Left ventricle myocardium superior (tissue), 1 donor: ENCODE data around the gene CFAP20. TPM values are rescaled to one million over a fixed set of nuclear protein-coding genes. Genes with fewer than 3 reads are reported as not detected.

ENCODE experiments used
- ATAC-seq: fragments of 200-7000 bp; cut with Tn5 transposase; one replicate; pipeline ENCODE4 v1.9.1; 2020; ENCODE audit warnings: mild to moderate bottlenecking, moderate library complexity
- DNase-seq: peaks from one replicate; pipeline ENCODE4 v3.0.0-alpha.2; 2020
- intact Hi-C: fragments of 100-400 bp; cut with micrococcal nuclease; formaldehyde crosslinking; loops from one replicate; pipeline ENCODE4 v1.11.0; 2022
- total RNA-seq: library from RNA; stranded (reverse); fragmentation: NEBNext Ultra II Directional; extraction: Animal tissue kit (Norgen Biotek cat#: 25700); gene quantifications from one replicate; pipeline ENCODE4 v1.2.1, GENCODE V29; 2021
- donor health status: DM: no; HTN: yes; CAD: no; lungs with severe emphysema.

CFAP20 gene
- total RNA-seq, 1 donor from 2014 or later = 37.2 TPM

DNA sequence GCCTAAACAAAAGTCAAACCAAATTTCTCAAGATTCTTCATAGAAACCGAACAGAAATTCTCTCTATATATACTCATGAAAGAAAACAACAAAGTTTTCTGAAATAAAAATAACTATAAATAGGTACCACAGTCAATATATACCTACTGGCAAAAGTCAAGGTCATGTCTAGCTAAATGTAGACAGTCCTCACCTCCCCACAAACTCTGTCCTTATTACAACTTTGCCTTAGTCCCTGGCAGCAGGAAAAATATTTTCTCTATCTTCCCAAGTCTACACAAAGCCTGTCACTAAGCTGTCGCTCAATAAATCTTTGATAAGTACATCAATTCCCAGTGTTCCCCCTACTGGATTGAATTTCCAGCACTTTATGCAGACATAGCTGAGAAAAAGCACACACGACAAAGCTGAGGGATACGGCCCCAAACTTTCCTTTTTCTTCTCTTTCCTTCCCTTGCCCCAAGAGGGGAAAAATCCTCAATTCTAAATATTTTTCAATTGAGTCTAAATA, 2.7 kb downstream of the CFAP20 start:
- no peak for ATAC-seq
- DNase-seq = no peak
- intact Hi-C loops = no loop called here

DNA sequence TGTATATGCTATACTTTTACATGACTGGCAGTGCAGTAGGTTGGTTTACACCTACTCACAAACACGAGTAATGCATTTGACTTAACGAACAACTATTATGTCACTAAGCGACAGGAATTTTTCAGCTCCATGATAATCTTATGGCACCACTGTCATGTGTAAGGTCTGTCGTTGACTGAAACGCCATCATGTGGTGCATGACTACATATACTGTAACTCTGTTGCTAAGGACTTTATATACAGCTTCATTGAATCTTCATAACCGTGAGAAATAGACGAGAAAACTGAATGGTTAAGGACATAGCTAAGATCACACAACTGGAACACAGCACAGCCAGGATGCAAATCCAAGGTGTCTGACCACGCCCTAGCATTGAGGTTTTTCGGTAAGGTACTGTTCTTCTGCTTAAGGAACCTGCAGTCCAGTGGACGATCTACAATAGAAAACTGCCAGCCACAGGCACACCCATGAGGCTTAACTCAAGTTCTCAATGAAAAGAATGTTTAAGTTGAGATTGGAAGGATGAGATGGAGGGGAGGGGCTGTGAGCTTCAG, 3.3 kb downstream of the CFAP20 start:
- no peak for ATAC-seq
- intact Hi-C loops = no loop called here

DNA sequence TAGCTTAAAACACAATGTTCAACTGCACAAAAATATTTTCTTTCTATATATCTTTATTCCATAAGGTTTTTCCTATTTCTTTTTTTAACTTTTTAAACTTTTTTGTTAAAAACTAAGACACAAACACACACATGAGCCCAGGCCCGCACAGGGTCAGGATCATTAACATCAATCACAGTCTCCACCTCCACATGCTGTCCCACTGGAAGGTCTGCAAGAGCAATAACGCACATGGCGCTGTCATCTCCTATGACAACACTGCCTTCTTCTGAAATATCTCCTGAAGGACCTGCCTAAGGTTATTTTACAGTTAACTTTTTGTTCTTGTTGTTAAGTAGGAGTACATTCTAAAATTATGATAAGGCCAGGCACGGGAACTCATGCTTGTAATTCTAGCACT, 4.1 kb downstream of the CFAP20 start:
- no peak for DNase-seq
- no peak for ATAC-seq
- intact Hi-C loops = no loop called here

More for the DNA sequence above, 3.3 kb downstream of the CFAP20 start:
- no peak for DNase-seq

DNA sequence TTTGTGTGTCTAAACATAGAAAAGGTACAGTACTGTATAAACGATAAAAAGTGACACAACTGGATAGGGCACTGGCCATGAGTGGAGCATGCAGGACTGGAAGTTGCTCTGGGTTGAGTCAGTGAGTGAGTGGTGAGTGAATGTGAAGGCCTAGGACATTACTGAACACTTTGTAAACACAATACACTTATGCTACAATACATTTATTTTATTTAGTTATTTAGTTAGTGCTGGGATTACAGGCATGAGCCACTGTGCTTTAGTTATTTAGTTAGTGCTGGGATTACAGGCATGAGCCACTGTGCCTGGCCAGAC, 4.6 kb downstream of the CFAP20 start:
- intact Hi-C loops = no loop called here
- DNase-seq (no peak), ATAC-seq (peak; percentile 2)

DNA sequence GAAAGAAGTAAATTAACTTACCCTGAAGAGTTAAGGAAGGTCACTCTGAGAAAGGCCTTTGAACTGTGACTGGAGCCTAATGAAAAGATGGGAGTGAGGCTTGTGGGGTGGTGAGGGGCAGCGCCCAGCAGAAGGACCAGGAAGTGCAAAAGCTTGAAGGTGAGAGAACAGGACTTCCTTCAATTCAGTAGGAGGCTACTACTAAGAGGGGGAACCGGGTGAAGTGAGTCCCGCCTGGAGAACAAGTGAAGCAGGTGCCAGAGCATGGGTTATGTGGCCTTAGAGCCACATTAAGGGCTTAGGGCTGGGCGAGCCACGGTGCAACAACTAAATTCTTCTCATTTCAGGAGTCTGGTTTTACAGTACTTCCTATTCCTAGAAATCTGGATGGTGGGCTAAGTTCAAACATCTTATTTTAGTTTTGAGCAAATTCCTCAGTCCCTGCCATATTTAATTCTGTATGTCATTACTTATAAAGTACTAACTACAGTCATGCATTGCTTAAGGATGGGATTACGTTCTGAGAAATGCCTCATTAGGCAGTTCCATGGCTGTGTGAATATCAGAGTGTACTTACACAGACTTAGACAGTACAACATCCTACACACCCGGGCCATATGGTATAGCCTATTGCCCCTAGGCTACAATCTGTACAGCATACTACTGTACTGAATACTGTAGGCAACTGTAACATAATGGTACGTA, 5.1 kb downstream of the CFAP20 start:
- no peak for DNase-seq
- intact Hi-C loops = no loop called here
- no peak for ATAC-seq

DNA sequence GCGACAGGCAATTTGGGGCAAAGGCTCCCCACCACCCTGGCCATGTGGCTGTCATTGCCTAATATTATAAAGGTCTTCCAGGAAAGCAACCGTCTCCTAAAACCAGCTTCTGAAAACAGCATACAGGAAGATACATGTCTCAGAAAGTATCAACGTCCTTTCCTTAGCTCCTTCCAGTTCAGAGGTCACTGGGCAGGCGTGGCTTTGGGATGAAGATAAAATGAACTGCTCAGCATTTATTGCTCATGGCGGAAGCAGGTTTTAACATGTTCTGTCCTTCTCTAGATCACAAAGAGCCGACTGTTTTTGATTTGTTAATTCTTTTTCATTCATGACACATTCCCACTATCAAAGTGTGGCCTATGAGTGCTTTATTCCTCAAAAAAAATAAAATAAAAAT, 8.0 kb downstream of the CFAP20 start:
- DNase-seq (no peak), ATAC-seq (no peak)
- intact Hi-C loops = loop anchor here (2.0 kb wide), 1 partner anchor 94 kb away; no protein-coding TSS in a partner anchor

DNA sequence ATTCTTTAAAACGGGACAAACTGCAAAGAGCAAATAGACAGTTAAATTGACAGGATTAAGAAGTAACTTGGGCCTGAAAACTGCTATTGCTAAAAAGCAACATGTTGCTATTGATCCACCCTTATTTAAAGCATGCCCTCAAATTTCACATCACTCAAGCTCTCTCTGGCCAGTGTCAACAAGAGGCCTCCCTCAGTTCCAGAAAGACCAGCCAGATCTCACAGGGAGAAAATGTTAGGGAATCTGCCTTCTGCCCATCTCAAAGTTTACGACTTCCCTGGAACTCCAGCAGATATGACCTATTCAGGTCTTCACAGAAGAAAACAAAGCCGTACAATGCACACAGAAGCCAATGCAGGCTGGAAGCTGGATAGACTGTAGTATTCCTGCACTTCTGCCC, 8.9 kb downstream of the CFAP20 start:
- intact Hi-C loops = loop anchor here (2.0 kb wide), 1 partner anchor 93 kb away; no protein-coding TSS in a partner anchor
- ATAC-seq (no peak), DNase-seq (no peak)

DNA sequence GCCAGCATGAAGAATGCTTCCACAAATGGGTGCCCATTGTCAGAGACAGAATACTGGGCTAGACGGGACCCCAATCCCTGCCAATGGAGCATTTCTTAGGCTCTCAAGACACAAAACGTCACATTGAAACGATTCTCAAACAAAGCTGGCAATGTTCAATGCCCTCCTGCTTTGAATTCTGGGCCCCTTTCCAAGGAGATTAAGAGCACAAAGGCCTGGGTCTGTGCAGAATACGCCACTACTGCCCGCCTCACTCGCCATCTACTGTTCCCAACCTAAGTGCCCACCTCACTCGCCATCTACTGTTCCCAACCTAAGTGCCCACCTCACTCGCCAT, 9.7 kb downstream of the CFAP20 start:
- ATAC-seq = peak; percentile 44
- no peak for DNase-seq

DNA sequence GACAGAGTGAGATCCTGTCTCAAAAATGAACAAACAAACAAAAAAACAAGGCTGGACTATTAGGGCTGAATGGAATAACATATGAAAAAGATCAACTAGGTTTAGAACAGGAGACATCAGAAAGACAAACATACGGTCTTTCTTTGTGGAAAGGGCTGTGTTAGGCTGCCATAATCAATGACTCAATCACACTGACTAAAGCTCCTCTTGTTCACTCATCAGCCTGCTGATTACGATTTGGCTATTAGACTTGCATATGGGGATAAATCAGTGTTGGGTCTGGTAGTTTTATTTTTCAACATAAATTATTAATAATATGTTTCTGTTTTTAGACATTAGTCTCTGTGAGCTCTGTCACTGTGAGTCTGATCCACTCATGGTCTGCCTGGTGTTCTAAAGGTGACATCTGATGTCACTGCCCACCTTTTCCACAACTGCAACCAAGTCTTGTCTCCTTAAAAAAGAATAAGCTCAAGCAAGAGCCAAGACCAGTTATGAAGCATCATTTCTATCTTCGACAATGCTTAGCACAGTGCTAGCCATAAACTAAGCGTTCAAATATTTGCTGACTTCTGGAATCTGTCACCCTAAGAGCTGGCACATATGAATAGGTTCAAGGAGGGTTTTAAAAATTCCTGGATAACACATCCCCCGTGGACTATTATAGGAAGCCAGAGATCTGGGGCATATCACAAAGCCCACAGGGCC, 10.2 kb downstream of the CFAP20 start:
- ATAC-seq = peak; percentile 77

More for the DNA sequence above, 9.7 kb downstream of the CFAP20 start:
- intact Hi-C loops = no loop called here

DNA sequence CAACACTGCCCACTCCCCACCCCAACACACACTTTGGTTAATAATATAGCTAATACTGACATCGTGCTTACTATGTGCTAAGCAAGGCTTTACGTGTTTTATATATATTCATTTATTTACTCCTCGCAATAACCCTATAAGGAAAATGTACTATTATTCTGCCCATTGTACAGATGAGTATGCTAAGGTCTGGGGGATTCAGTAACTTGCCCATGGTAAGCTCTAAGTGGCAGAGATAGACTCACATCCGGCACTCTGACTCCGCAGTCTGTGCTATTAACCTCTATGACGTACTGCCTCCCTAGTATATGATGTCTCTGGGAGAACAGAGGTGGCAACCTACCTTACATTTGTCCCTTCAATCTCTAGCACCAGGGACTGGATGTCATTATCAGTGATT, 12.7 kb downstream of the CFAP20 start:
- intact Hi-C loops = no loop called here
- ATAC-seq (no peak), DNase-seq (no peak)

More for the DNA sequence above, 10.2 kb downstream of the CFAP20 start:
- intact Hi-C loops = no loop called here
- DNase-seq = no peak

DNA sequence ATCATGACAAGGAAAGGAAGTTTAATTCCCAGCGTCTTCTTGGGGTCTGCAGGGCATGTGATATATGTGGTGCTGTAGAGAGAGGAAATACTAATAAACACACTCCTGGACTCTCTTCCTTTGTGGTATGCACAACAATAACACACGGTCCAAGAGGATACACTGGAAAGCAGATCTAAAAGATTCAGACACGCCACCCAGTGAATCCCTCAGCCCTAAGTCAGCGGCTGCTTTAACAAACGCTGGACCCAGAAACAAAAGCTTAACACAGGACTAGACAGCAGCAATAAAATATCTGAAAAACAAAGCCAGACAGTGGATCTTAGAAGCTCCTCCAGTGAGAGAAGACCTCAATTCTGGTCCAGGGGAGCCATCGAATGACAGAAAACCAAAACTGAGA, 13.1 kb downstream of the CFAP20 start:
- DNase-seq (no peak), ATAC-seq (no peak)

DNA sequence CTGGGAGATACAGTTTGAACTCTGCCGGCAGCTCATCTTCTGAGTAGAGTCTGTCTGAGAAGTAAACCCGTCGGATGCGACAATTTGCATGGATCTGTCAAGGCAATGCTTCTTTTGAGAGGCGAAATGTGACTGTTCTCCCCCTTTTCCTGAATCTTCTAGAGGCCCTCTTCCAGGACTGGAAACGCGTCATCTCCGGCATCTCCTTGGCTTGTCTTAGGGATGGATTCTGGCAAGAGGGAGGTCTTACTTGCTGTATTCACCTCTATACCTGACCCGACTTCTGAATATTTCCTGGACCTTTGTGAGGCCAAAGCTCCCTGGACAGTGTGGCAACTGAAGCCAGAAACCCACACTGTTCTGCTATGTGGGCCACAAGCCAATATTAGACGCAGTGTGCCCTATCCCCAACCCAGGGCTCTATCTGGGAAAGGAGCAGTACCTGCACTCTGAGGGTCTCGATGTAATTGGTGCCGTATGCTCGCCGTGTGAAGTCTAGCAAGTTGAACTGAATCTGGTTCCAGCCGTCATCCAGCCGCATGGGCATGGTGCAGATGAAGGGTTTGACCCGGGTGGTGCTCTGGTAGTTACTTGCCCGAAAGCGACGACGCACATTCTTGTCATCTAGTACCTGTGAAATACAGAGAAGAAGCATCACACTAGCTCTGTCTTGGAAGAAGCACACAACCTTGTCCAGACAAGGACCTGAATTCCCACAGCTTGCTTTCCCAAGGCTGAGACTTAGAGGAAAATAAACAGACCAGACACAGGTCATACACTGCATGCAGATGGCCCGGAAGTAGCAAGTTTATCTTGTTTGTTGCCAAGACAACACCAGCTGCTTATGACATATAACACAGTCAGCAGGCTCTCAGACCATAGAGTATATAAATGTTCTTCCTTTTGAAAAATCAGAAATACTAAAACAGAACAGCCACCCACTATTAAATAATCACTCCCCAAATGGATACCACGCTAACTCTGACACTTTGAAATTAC, 14.1 kb downstream of the CFAP20 start:
- peak; percentile 36 for ATAC-seq
- intact Hi-C loops = no loop called here
- DNase-seq = no peak

More for the DNA sequence above, 13.1 kb downstream of the CFAP20 start:
- intact Hi-C loops = no loop called here

DNA sequence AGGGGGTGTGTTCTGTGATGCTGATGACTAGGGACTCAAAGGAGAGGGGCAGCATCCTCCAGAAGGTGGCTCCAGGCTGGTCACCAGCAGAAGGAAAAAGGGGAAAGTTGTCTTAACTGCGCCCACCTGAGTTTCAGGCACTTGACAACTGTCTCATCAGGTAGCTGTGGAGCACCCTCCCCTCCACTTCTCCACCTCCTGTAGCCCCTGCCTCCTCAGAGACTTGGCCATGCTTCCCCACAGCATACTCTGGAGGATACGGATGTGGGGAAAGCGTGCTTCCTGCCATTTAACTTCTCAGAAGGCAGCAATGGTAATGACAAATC, 17.9 kb downstream of the CFAP20 start:
- no peak for ATAC-seq
- DNase-seq = no peak
- intact Hi-C loops = no loop called here

DNA sequence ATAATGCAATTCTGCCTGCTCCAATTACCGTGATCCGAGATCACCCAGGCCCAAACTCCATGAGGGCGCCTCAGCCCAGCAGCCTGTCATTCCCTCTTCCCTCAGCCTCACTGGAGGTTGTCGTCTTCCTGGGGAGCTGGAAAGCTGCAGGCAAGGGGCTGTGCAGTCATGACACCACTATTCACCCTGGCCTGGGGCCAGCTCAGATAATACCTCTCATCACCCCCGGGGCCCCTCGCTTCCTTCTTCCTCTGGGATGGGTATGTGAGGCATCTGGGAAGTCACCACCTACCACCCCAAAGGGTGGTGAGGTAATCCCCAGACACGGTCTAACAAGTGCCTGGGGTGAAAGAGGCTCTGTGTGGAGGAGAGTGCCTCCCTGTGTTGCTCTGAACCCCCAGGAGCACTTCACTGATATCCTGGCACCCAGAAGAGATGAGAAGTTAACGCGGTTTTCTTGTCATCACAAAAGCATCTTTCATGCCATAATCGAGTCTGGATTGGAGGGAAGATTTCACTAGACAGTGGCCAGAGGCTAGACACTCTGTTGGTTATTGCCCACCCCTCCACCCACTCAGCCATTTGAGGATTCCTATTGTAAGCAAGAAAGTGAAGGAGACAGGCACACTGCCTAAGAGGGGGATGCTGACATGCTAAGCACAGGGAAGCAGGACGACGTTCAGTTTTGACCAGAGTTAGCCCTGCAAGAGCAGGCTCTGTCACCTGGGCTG, 18.4 kb downstream of the CFAP20 start:
- intact Hi-C loops = no loop called here
- no peak for ATAC-seq
- DNase-seq = no peak

DNA sequence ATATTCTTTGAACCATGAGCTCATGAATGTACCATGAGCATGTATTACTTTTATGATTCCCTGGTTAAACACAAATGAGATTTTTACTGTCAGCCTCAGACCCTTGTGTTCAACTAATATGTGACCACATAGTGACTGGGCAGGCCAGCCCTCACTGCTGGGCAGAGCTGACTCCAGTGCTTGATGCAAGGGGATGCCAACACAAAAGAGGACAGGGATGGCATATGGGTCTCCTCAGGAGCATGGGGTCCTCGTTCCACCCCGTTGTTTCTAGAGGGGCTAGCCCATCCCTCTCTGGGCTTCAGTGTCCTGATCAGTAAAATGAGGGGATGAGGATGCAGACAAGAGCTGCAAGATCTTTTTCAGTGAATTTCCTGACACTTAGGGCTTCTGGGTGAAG, 19.3 kb downstream of the CFAP20 start:
- no peak for ATAC-seq
- DNase-seq = no peak
- intact Hi-C loops = no loop called here

DNA sequence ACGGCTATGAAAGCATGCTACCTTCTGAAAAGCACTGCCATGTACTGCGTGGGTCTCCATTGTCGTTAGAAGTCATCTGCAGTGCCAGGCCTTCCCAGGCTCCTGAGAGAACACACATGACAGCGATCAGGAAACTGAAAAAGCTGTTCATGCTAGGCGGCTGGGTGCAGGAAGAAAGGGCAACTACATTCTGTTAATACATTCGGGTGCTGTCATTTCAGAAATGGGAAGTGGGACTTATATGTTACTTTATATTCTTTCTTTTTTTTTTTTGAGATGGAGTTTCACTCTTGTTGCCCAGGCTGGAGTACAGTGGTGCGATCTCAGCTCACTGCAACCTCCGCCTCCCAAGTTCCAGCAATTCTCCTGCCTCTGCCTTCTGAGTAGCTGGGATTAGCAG, 19.9 kb downstream of the CFAP20 start:
- intact Hi-C loops = no loop called here
- no peak for ATAC-seq

DNA sequence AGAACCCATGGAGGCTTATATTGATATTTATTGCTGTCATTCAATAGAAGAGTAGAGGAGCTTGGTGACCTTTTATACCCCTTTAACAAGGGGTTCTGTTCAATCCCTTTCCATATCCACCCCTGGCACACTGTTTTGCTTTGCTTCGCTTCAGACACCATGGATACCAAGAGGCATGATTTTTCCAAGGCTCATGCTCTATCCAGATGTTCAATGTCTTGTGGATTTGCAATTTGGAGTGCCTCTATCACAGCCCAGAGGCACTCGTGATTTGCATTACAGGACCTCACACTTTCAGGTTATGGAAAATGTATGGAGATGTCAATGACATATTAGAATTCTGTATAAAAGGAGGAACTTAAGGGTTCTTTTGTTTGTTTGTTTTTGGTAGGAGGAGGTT, 21.5 kb downstream of the CFAP20 start:
- intact Hi-C loops = no loop called here
- DNase-seq (no peak), ATAC-seq (no peak)

More for the DNA sequence above, 19.9 kb downstream of the CFAP20 start:
- DNase-seq = no peak

DNA sequence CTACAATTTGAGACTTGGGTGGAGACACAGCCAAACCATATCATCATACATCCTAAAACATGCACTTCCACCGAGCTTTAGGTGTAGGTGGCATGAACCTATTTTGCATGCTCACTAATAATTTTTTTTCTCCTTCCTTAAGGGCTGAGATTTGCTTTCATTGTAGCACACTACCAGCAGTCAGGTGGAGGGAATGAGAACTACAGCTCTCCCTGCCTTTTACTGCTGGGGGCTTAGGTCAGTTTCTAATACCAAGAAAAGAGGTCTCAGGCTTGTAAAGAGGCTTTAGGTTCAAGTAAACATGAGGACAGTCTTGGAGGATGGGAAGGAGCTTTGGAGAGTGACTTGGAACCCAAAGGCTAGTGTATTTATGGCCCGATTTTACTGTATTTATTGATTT, 22.0 kb downstream of the CFAP20 start:
- no peak for DNase-seq
- intact Hi-C loops = no loop called here

DNA sequence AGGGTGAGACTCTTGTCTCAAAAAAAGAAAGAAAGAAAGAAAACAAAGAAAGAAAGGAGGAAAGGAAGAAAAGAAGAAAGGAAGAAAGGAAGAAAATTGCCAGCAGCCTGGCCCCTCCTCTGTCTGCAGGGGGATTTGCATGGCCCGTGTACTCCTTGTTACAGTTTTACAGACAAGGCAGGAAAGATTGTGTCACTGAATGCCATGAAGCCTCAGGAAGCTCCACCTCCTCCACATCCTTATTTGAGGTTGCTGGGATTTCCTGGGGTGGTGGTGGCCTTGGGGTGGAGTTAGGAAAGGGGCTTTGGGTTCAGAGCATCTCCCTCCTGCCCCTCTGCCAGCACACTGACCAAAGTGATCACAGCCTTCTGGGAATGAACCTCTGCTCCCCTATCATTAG, 23.6 kb downstream of the CFAP20 start:
- ATAC-seq = no peak
- intact Hi-C loops = no loop called here
- no peak for DNase-seq

More for the DNA sequence above, 22.0 kb downstream of the CFAP20 start:
- ATAC-seq = no peak
